Effector memory CD4-positive, alpha-beta T cell (primary cell): Measurements from ENCODE around the gene KRI1.

Experiments
- DNase-seq, 3 donors: peaks; one replicate each; pipeline ENCODE4 v3.0.0-alpha.2; 2020
- H3K27ac ChIP-seq: 2 replicates; pipeline ENCODE4 v1.7.0; 2013; ENCODE audit warnings: mild to moderate bottlenecking, low read length, moderate library complexity; ENCODE audit not compliant: insufficient read depth, poor library complexity, severe bottlenecking
- H3K27me3 ChIP-seq: replicated peaks from 2 replicates; pipeline ENCODE4 v1.7.0; 2013; ENCODE audit warnings: mild to moderate bottlenecking, low read length; ENCODE audit not compliant: insufficient read depth, control insufficient read depth, poor library complexity, severe bottlenecking
- H3K36me3 ChIP-seq: 2 replicates; pipeline ENCODE4 v1.7.0; 2013; ENCODE audit warnings: mild to moderate bottlenecking, low read length, moderate library complexity; ENCODE audit not compliant: control insufficient read depth, insufficient read depth
- H3K4me1 ChIP-seq: 2 replicates; pipeline ENCODE4 v1.7.0; 2013; ENCODE audit warnings: low read length, mild to moderate bottlenecking; ENCODE audit not compliant: control insufficient read depth, insufficient read depth, poor library complexity, severe bottlenecking
- H3K4me3 ChIP-seq: 2 replicates; pipeline ENCODE4 v1.7.0; 2013; ENCODE audit warnings: low read length, low read depth, mild to moderate bottlenecking; ENCODE audit not compliant: insufficient read depth, poor library complexity, severe bottlenecking
- H3K9me3 ChIP-seq: 2 replicates; pipeline ENCODE4 v1.7.0; 2013; ENCODE audit warnings: mild to moderate bottlenecking, low read length, moderate library complexity; ENCODE audit not compliant: control insufficient read depth
- total RNA-seq, 3 donors: gene quantifications; one replicate each; lab custom pipeline; 2026; lab: John Stamatoyannopoulos, UW

Gene KRI1
- 44.4 to 67.8 (median 45.9) reads per million in 3 donors for total RNA-seq

DNA sequence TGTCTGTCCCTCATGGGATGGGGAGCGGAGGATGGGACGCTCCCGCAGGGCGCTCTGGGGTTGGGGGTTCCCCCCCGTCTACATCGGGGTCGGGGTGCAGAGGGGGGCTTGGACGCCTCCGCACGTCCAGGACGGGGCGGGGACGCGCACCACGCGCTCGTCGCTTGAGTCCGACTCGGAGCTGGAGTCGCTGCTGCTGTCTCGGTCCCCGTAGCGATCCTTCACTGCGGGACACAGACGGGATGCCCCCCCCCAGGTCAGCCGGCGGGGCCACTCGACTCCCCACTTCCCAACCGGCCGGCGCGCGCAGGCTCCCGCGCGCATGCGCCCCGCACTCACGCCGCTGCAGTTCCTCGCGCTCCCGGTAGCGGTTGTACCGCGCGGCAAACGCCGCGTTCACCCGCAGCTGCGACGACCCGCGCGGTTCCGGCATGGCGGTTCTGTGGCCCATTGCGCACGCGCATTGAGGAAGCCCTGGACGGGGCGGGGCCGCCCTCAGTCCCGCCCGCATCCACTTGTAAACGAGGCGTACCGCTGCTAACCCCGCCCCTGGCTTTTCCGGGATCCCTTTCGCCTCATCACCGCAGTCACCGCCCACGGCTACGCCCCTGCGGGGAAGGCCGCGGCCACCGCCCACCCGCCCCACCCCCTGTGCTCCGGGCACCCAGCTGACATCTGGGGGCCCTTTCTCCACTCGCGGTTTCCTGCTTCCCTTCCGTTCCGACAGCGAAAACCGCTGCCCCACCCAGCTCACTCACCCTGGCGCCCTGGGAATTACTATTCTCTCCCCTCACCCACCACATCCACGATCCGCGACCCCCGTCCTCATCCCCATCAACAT is at the start of gene KRI1:
Gene KRI1, minus strand, starts transcription at position 444 of the 841 bp plus-strand sequence. Its CDS starts 11 bp downstream, at position 433.
- H3K4me1 ChIP-seq, result peaks cover 31% of the 10 kb centered on the region
- peak within 1 kb of the TSS; percentile 82 for H3K27ac ChIP-seq
- H3K9me3 ChIP-seq, result no peaks in the 10 kb centered on the region
- H3K36me3 ChIP-seq, result peaks cover 11% of the 10 kb centered on the region
- H3K27me3 ChIP-seq, result no peaks in the 10 kb centered on the region
- H3K4me3 ChIP-seq, result peak within 1 kb of the TSS; percentile 84
- DNase-seq, result peak; percentile 98 to 99 (median 98)

DNA sequence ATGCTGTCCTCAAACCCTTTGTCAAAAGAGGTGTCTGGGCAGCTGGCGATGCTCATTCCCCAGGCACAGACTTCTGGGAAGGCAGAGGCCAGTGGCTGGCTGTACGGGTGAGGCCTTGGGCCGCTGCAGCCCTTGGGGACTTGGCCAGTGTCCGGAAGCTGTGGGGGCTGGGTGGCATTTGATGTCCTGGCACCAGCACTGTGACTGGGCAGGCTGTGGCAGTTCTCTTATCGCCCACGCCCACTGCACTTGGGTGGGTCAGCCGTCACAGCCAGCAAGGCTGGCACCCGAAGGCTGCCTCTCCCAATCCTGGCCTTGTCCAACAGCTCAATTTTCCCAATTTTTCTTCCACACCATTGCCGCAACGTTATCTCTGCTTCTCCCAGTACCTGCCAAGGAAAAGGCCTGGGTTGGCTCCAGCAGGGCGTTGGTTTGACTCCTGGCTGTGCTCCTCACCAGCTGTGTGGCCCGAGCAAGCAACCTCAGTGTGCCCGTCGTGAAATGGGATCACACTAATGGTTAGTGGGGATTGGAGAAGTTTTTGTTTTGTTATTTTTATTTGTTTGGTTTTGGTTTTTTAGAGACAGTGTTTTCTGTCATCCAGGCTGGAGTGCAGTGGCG is 46.8 kb upstream of the KRI1 start:
- Histone ChIP-seq H3K36me3 (no peaks in the 10 kb centered on the region), H3K27me3 (no peaks in the 10 kb centered on the region), H3K27ac (no peak overlapping the region), H3K9me3 (no peaks in the 10 kb centered on the region), H3K4me1 (peaks cover 8% of the 10 kb centered on the region), H3K4me3 (no peak overlapping the region)
- no peak for DNase-seq

DNA sequence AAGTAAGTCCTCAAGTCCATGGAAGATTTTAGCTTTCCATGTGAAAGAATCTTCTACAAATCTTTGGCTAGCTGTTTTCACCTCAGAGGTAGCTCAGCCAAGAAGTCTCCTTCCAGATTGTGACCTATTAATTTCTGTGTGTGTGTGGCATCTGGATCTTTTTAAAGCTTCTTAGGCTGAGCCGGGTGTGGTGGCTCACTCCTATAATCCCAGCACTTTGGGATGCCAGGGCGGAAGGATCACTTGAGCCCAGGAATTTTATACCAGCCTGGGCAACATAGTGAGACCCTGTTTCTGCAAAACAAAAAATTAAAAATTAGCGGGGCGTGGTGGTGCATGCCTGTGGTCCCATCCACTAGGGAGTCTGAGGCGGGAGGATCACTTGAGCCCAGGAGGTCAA is 46.1 kb upstream of the KRI1 start:
- Histone ChIP-seq H3K36me3 (no peaks in the 10 kb centered on the region), H3K27me3 (no peaks in the 10 kb centered on the region), H3K27ac (no peak overlapping the region), H3K4me3 (no peak overlapping the region), H3K4me1 (peaks cover 8% of the 10 kb centered on the region), H3K9me3 (no peaks in the 10 kb centered on the region)
- no peak for DNase-seq

DNA sequence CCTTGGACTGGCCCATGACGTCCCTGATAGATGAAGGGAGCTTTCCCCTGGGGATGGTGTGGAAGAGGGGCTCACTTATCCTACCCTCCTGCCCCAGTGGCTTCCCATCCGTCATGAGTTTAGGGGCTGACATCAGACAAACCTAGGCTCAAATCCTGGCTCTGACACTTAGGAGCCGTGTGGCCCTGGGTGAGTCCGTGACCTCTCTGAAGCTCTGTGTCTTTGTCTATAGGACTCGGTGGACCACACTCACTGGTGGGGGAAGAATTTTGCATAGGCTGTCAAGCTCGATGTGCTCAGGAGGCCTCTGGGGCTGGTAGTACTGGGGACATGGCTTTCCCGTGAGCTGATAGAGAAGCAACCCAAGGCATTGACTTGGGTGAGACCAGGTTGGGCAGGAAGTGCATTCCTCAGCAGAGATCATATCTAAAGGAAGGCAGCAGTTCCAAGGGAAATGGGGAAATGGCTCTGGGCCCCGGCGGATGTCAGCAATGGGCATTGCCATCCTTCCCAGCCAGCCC is 38.7 kb upstream of the KRI1 start:
- peak in 1 of 3 donors; percentile 2 for DNase-seq
- Histone ChIP-seq H3K27me3 (no peaks in the 10 kb centered on the region), H3K9me3 (no peaks in the 10 kb centered on the region), H3K27ac (peak overlapping the region; percentile 99), H3K36me3 (no peaks in the 10 kb centered on the region), H3K4me1 (peaks cover 16% of the 10 kb centered on the region), H3K4me3 (peak overlapping the region; percentile 82)

DNA sequence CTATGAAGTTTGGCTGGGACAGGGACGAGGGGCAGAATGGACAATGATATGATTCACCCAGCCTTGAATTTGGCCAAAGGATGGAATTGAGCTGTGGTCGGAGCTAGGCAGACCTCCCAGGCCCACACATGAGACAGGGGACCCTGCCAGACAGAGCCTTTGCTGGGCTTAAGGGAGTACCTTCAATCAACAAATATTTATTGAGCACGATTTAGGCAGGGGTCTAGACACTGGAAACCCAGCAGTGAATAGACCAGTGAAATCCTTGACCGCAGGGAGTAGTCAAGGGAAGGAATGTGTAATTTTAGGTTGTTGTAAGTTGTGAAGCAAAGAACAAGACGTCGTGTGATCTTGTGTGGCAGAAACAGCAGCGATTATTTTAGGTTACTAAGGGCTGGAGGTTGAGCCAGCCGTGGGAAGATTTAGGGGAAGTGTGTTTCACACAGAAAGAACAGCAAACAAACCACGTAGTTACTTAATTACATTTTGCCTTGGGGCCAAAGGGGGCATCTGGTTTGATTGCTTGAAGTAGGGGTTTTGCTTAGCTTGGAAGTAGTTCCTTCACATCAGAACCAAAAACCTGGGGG is 38.2 kb upstream of the KRI1 start:
- Histone ChIP-seq H3K27me3 (no peaks in the 10 kb centered on the region), H3K27ac (peak overlapping the region; percentile 99), H3K4me1 (peaks cover 16% of the 10 kb centered on the region), H3K9me3 (no peaks in the 10 kb centered on the region), H3K36me3 (no peaks in the 10 kb centered on the region), H3K4me3 (peak overlapping the region; percentile 82)
- peak in 1 of 3 donors; percentile 4 for DNase-seq

DNA sequence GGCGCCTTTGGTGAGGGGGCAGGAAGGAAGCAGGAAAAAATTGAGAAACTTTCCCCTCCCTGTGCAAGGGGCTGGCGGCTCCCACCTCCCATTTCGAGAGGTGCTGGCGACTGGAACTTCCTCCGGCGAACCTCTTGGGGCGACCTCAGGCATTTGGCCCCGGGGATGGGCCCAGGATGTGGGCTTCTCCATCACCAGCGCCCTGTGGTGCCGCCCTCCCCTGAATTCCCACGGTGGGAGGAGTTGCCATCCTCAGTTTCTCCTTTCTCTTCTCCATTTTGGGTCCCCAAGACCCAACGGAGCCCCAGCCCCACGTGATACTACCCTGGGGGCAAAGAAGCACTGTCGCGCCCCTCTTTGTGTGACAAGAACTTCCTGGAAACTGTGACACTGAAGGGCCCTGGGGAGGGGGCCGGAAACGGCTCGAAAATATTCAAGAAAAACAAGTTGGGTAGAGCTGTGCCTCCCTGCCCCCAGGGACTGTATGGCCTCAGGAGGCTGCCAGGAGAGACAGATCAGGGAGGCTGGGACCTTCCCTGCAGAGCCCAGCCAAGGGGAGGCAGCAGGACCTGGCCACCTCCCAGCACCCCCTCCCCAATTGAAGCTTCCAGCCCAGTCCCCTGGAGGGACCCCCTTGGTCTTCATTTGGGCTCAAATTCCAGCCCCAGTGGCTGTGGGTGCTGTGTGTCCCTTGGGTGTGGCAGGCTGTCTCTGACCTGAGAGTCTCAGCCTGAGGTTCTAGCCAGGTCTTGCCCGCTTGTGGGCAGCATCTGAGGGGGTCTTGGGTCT is 37.5 kb upstream of the KRI1 start:
- Histone ChIP-seq H3K27ac (peak overlapping the region; percentile 99), H3K36me3 (no peaks in the 10 kb centered on the region), H3K4me1 (peaks cover 16% of the 10 kb centered on the region), H3K9me3 (no peaks in the 10 kb centered on the region), H3K4me3 (peak overlapping the region; percentile 82), H3K27me3 (no peaks in the 10 kb centered on the region)
- peak; percentile 47 to 73 (median 63) for DNase-seq

- Histone ChIP-seq H3K4me1 (peaks cover 16% of the 10 kb centered on the region), H3K9me3 (no peaks in the 10 kb centered on the region), H3K27me3 (no peaks in the 10 kb centered on the region), H3K4me3 (peak overlapping the region; percentile 82), H3K36me3 (no peaks in the 10 kb centered on the region), H3K27ac (peak overlapping the region; percentile 99)
- peak; percentile 75 to 82 (median 81) for DNase-seq
Measured at GRCh38 chr19:10602330-10603083, 36.7 kb upstream of the KRI1 start.

DNA sequence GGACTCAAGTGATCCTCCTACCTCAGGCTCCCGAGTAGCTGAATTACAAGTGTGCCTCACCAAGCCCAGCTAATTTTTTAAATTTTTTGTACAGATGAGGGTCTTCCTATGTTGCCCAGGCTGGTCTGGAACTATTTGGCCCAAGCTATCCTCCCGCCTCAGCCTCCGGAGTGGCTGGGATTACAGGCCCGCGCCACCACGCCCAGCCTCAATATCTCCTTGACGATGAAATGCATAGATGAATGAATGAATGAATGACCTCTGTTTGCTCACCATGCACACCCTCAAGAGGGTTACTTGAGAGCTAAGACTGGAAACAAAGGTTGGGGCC is 36.2 kb upstream of the KRI1 start:
- Histone ChIP-seq H3K27ac (peak overlapping the region; percentile 99), H3K27me3 (no peaks in the 10 kb centered on the region), H3K9me3 (no peaks in the 10 kb centered on the region), H3K36me3 (no peaks in the 10 kb centered on the region), H3K4me1 (peaks cover 18% of the 10 kb centered on the region), H3K4me3 (no peak overlapping the region)
- no peak for DNase-seq

GRCh38 chr19:10600149-10600548 is 34.3 kb upstream of the KRI1 start:
- Histone ChIP-seq H3K36me3 (no peaks in the 10 kb centered on the region), H3K4me3 (no peak overlapping the region)
- DNase-seq, result no peak

More at GRCh38 chr19:10600149-10600548, 34.3 kb upstream of the KRI1 start:
- no peaks in the 10 kb centered on the region for H3K9me3 ChIP-seq
- H3K27ac ChIP-seq, result no peak overlapping the region
- H3K27me3 ChIP-seq, result no peaks in the 10 kb centered on the region
- peaks cover 28% of the 10 kb centered on the region for H3K4me1 ChIP-seq
